HG02763 (cell line): ENCODE data around the gene PRAMEF20.
"Not testable (repeated sequence)": the region's sequence is repeated elsewhere in the genome, so short reads cannot be mapped to it uniquely, and the experiment has no call there.

Experiments
- ATAC-seq: cut with Tn5 transposase; IDR thresholded peaks from one replicate; pipeline ENCODE4 v1.9.1; 2021; ENCODE audit warnings: mild to moderate bottlenecking, moderate library complexity; ENCODE audit not compliant: unreplicated experiment

The PRAMEF20 gene

DNA sequence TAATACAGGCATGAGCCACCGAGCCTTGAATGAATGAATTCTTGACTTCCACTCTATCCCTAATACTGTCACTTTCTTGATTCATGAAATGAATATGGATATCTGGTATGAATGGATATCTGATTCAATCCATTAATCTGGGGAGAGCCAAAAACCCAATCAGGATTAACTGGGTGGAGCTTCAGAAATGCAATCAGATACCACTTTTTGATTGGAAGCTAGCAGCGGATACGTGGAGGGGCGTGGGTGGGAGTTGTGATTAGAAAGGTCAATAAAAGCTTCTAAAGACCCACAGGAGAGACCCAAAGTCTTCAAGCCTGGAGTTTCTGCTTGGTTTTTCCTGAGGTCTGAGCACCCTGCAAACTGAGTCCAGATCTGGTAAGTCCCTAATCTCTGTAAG is at the start of gene PRAMEF20:
Gene PRAMEF20 (plus strand): TSS at position 301 of the 400 bp plus-strand sequence. CDS start 5,905 bp downstream, outside the sequence.
- not testable (repeated sequence) for ATAC-seq

DNA sequence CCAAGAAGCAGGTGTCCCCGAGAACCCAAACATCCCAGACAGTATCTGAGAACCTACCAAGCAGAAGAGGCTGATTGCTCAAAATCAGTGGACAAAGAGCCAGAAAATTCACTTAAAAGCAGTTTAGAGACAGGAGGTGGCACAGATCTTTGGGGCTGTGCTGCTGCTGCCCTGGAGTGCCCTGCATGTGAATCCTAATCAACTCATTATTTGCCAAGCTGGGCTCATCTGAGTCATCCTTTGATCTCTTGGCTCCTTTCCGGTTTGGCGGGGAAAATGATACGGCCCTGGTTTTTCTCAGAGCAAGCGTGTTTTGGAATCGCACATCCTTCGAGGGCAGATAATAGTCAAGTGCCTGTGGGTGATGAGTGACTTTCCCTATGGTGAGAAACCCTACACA is 47.9 kb upstream of the PRAMEF20 start:
- ATAC-seq: not testable (repeated sequence)

DNA sequence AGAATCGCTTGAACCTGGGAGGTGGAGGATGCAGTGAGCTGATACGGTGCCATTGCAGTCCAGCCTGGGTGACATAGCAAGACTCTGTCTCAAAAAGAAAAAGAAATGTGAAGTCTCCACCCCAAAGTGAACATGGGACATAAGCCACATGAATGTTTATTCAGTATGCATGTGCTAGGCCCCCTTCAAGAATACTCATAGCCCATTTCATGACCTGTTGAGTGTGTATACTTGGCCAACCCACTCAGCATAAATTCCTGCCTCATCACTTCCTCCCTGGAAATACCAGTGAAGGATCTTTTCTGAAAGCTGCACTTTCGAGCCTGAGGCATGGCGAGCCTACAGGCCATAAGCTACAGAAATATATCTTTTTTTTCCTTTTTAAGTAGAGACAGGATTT is 45.3 kb upstream of the PRAMEF20 start:
- ATAC-seq: not testable (repeated sequence)

DNA sequence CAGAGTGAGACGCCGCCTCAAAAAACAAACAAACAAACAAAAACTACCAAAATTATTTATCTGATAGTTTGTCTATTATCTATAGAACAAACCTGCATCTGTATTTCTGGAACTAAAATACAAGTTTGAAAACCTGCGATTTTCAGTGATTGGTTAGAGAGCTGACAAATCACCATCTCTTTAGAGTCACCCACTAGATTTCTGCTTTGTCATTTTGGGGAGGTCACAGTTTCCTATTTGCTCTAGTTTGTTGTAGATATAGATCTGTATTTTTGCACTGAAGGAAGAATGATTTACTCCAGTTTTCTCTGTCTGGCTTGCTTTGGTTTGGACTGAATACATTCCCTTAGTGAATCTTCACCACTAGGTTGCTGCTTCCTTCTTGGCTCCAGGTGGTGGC is 43.7 kb upstream of the PRAMEF20 start:
- ATAC-seq: not testable (repeated sequence)

DNA sequence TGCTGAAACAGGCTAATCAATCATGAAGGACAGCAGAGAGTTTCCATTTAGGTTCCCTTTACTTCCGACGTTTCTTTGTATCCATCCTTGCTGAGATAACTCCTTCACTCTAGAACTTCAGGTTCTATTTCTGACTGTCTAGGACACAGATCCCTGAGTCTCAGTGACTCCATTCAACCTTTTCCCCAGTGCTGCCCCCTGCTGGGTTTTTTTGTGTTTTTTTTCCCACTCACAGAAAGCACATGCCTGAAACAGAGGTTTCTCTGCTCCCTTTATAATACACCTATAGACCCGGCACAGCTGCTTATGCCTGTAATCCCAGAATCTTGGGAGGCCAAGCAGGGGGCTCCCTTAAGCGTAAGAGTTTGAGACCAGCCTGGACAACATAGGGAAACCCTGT is 41.7 kb upstream of the PRAMEF20 start:
- ATAC-seq: not testable (repeated sequence)

DNA sequence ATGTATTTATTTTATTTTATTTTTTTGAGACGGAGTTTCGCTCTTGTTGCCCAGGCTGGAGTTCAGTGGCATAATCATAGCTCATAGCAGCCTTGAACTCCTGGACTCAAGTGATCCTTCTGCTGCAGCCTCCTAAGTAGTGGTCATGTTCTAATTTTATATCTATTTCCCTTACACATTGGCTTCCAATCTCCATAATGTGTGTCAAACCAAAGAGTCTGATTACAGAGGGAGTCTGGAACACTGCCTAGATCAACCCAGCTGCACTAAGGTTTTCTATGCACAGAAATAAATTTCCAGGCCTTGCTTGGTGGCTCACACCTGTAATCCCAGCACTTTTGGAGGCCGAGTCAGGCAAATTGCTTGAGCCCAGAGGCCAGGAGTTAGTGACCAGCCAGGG is 31.3 kb upstream of the PRAMEF20 start:
- not testable (repeated sequence) for ATAC-seq

DNA sequence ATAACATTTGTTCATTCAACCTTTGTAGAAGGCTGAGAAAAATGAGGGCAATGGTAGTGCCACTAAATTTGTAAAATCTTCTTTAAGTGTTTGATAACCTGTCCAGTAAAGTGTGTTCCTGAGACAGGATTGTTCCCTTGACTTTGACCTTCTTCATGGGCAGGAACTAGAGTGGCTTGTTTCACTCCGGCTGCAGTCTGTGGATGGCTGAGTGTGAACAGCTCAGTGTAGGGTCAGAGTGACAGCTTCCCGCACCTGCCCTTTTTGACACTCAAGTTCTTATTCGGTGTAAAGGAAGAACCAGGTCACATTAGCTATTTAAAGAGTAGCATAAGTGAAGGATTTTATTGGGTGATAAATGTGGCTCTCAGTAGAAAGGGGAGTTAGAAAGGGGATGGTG is 29.9 kb upstream of the PRAMEF20 start:
- ATAC-seq: not testable (repeated sequence)

DNA sequence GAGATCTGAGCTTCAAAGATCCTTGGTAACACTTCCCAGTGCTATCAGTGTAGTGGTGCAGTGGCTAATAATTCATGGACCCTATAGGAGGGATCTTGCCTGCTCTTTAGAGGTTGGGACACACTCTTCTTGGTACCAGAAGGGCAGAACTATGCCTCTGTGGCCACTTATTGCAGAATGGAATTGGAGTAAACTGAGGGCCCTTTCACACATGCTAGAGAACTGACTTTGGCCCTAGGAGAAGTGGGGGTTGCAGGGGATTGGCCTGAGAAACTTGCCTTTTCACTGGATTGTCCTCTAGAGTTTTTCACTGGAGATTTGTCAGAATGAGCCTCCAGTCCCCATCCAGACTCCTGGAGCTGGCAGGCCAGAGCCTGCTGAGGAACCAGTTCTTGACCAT is 20.9 kb upstream of the PRAMEF20 start, which contains the start of gene PRAMEF17:
Gene PRAMEF17 (plus strand): TSS at position 301 of the 400 bp plus-strand sequence. CDS start 26 bp downstream, at position 327.
- ATAC-seq: not testable (repeated sequence)

DNA sequence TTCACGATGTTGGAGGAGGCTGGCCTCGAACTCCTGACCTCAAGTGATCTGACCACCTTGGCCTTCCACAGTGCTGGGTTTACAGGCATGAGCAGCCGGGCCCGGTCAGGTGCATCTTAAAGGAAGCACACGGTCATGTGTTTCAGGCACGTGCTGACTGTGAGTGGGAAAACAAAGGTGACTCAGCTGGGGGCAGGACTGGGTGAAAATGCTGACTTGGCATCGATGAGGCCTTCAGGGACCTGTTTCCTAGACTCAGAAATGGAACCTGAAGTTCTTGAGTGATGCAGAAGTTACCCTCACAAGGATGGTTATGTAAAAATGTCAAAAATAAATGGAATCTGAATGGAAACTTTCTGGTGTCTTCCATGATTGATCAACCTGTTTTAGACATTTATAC is 17.2 kb upstream of the PRAMEF20 start:
- not testable (repeated sequence) for ATAC-seq

DNA sequence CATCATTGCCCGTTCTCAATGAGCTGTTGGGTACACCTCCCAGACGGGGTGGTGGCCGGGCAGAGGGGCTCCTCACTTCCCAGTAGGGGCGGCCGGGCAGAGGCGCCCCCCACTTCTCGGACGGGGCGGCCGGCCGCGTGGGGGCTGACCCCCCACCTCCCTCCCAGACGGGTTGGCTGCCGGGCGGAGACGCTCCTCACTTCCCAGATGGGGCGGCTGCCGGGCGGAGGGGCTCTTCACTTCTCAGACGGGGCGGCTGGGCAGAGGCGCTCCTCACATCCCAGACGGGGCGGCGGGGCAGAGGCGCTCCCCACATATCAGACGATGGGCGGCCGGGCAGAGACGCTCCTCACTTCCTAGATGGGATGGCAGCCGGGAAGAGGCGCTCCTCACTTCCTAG is 15.5 kb upstream of the PRAMEF20 start:
- not testable (repeated sequence) for ATAC-seq

DNA sequence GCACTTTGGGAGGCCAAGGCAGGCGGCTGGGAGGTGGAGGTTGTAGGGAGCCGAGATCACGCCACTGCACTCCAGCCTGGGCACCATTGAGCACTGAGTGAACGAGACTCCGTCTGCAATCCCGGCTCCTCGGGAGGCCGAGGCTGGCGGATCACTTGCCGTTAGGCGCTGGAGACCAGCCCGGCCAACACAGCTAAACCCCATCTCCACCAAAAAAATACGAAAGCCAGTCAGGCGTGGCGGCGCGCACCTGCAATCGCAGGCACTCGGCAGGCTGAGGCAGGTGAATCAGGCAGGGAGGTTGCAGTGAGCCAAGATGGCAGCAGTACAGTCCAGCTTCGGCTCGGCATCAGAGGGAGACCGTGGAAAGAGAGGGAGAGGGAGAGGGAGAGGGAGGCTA is 14.9 kb upstream of the PRAMEF20 start:
- not testable (repeated sequence) for ATAC-seq

DNA sequence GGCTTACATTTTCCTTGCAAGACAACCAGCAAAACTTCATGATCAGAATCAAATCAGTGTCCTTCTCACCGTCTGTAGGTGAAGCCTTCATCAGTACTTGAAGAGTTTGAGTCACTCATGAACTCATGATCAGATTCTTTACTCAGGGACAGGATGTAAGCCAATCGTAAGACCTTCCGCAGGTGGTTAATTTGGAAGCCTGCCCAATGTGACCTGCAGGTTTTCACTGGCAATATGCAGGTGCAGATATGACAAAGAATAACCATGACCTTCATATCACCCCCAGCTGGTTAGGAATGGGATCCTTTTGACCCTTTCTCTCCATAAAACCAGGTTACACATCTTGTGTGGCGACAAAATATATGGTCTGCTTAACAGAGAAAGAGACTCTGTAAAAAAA is 2.4 kb upstream of the PRAMEF20 start:
- ATAC-seq: no peak

DNA sequence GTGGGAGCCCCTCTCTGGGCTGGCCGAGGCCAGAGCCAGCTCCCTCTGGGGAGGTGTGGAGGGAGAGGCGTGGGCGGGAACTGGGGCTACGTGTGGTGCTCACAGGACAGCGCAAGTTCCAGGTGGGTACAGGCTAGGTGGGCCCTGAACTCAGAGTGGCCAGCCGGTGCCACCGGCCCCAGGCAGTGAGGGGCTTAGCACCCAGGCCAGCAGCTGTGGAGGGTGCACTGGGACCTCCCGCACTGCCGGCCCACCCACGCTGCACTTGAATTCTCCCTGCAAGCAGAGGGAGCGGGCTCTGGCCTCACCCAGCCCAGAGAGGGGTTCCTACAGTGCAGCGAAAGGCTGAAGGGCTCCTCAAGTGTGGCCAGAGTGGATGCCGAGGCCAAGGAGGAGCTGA is 20.2 kb downstream of the PRAMEF20 start:
- no peak for ATAC-seq

DNA sequence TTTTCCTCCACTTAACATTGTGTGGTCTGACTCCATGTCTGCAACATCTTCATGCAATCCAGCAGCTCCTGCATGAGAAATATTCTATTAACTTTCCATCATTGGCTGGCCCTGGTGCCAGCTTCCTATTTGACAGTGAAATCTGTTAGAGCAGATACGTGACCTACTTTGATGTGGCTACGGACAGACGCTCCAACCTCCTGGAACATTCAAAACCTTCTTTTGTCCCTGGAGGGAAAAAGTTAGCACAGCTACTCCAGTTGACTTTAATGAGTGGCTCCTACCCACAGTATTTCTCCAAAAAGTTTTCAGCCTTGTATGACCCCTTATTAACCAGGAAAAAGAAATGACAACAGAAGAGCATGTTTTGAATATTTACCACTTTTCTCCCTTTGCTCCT is 22.0 kb downstream of the PRAMEF20 start:
- no peak for ATAC-seq

DNA sequence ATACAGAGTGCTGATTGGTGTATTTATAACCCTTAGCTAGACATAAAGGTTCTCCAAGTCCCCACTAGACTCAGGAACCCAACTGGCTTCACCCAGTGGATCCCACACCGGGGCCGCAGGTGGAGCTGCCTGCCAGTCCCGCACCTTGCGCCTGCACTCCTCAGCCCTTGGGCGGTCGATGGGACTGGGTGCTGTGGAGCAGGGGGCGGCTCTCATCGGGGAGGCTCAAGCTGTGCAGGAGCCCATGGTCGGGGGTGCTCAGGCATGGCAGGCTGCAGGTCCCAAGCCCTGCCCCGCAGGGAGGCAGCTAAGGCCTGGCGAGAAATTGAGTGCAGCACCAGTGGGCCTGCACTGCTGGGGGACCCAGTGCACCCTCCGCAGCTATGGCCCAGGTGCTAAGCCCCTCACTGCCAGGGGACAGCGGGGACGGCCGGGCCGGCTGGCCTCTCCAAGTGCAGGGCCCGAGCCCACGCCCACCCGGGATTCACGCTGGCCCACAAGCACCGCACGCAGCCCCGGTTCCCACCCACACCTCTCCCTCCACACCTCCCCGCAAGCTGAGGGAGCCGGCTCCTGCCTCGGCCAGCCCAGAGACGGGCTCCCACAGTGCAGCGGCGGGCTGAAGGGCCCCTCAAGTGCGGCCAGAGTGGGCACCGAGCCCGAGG is 23.6 kb downstream of the PRAMEF20 start:
- not testable (repeated sequence) for ATAC-seq

DNA sequence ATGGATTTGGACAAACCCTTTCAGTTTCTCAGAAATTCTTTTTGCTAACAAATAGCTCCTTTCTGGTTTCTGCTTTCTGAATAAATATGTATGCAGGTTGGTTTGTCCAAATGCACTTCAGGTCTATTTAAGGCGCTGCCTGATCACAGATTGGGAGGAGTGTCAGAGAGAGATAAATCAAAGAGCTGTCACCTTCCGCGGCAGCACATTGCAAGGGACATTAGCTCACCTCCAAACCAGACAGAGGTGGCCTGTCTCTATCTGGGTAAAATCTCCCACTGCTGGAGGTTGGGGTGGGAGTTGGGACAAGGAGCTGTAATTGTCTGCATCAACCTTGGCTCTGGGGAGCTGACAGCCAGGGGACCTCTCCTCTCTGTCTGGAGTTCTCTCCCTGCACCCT is 25.2 kb downstream of the PRAMEF20 start:
- ATAC-seq: no peak

DNA sequence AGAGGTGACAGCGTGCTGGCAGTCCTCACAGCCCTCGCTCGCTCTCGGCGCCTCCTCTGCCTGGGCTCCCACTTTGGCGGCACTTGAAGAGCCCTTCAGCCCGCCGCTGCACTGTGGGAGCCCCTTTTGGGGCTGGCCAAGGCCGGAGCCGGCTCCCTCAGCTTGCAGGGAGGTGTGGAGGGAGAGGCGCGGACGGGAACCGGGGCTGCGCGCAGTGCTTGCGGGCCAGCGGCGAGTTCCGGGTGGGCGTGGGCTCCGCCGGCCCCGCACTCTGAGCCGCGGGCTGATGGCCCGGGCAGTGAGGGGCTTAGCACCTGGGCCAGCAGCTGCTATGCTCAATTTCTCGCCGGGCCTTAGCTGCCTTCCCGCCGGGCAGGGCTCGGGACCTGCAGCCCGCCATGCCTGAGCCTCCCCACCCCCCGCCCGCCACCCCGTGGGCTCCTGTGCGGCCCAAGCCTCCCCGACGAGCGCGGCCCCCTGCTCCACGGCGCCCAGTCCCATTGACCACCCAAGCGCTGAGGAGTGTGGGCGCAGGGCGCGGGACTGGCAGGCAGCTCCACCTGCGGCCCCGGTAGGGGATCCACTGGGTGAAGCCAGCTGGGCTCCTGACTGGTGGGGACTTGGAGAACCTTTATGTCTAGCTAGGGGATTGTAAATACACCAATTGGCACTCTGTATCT is 29.0 kb downstream of the PRAMEF20 start:
- not testable (repeated sequence) for ATAC-seq

DNA sequence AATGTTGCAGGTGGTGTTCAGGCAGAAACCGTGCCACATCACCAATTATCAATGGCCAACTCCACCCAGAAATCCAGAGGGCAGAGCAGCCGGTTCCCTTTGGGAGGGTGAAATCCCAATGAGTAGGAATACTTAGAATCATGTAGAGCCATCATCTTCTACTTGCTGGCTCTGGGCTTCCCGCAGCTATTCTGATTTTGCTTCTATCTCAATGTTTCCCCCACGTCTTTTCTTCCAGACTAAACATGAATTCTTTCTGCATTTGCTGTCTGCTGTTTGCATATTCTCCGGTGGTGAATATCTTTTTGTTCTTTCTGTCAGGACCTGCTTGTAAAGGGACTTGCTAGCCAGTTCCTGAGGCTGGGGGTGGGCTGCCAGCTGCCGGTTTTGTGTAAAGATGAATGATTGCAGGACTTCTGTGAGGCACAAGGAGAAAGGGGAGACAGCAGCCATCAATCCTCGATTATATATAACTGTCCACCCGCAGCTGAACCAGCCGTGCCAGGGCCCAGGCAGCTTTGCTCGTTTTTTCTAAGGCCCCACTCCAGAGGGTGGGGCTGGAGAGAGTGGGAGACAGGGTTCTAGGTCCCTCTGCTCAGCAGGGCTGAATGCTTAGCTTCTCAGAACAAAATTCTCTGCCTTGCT is 33.2 kb downstream of the PRAMEF20 start:
- ATAC-seq: no peak

DNA sequence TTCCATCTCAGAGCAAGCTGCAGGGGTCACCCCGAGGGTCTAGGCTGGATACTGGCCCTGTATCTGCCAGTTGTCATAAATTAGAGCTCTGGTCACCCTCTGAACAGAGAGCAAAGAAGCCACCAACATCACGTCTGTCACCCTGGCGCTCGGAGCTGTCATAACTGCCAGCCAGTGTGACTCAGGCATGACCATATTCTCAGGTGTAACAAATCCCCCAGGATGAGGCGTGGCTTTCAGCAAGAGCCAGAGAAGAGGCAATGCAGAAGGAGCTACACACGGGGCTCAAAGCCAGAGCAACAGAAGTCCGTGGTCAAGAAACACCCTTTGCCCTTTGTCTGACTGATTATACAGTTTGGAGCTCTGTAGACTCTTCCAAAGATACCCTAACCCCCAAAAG is 40.0 kb downstream of the PRAMEF20 start:
- no peak for ATAC-seq

DNA sequence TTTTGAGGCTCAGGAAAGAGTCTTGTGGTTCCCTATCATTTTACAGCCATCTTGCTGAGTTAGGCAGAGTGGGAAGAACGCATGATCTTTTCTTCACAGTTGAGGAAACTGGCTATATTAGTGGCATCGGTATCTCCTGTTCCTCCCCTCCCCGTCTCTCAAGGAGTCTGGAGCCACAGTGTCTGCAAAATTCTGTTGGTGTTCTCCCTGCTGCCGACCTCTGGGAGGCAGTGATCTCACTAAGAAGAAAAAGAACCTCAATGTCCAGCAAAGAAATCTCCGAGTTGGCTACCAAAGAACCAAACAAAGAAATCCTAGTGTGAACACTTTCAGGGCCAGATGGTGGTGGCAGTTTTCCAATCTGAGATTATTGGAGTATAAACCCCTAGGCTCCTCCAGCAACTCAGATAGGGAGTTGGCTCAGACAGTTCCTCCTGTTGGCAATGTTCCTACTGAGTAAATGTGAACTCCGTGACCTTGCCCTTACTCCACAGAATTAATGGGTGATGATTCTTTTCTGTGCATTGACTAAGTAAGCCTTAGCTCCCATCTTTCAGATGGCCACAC is 41.2 kb downstream of the PRAMEF20 start:
- no peak for ATAC-seq

DNA sequence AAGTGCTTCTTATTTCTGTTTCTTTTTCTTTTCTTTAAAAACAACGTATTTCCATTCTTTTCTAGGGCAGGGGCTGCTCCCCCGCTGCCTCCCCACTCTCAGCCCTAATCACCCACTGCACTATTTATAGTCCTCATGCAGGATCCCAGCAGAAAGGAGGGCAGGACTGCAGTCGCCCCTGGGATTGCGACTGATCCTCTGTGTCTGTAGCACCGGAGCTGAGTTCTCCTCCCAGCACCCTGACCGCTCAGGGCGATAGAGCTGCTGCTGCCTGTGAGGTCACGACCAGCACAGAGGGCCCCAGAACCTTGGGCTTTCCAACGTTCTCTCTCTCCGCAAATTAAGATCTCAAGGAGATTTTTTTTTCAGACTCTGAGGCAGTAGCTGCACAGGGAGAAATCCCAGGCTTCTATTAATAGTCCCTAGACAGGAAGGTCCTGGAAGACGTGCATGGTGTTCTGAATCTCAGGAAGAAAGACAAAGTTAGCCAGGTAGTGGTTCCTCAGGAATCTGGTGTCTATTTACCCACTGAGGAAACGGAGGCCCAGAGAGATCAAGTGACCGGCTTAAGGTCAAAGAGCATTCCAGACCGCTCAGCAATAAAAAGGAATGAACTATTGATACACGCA is 46.8 kb downstream of the PRAMEF20 start:
- ATAC-seq: no peak
